Keratinocyte (primary cell): ENCODE data around the gene SEC14L2.

Source experiments
- CTCF ChIP-seq, 3 experiments: IDR thresholded peaks in 1 of 3; conservative IDR thresholded peaks in 1 of 3; optimal IDR thresholded peaks in 1 of 3; 2 replicates in 2 of 3; 3 replicates in 1 of 3; pipeline versions ENCODE3 to v1.5.1; 2011; ENCODE audit warnings: low read length in 3 of 3, mild to moderate bottlenecking in 3 of 3, moderate library complexity in 2 of 3, control low read depth in 1 of 3, inconsistent platforms in 1 of 3; ENCODE audit not compliant: insufficient read depth in 2 of 3; ENCODE audit errors: extremely low read depth in 1 of 3
- EZH2 ChIP-seq: IDR thresholded peaks from one replicate; pipeline ENCODE4 v1.6.1; 2012; ENCODE audit warnings: inconsistent platforms, mild to moderate bottlenecking, low read length, moderate library complexity

- TF ChIP-seq CTCF (optimal IDR thresholded peaks at IDR 0.05 in 1 of 3, IDR thresholded peaks at IDR 0.05 in 1 of 3, conservative IDR thresholded peaks at IDR 0.05 in 1 of 3; ENCODE audit: extremely low read depth in 1 of 3, insufficient read depth in 2 of 3, low read length in 3 of 3) (no peak), EZH2 (no peak)
These were observed 20.0 kb downstream of the SEC14L2 start for GRCh38 chr22:30416837-30417236.
